A673 (cell line): ENCODE results near the gene MAST4. TPM values are rescaled to one million over a fixed set of nuclear protein-coding genes. Genes with fewer than 3 reads are reported as not detected.

Experiments used
- BruUV-seq: library from RNA; stranded (reverse); fragments of 400-500 nt; replicated peaks from 2 replicates; lab custom pipeline; 2021; lab: Mats Ljungman, UMichigan
- CTCF ChIA-PET: fragments of 300-600 bp; sonication (Branson Sonifier 250); formaldehyde crosslinking; loops from one replicate; lab custom pipeline; 2022; ENCODE audit warnings: antibody characterized with exemption; lab: Charles Lee
- POLR2A ChIA-PET: fragments of 300-600 bp; sonication (Branson Sonifier 250); formaldehyde crosslinking; loops from one replicate; lab custom pipeline; 2022; ENCODE audit warnings: antibody characterized with exemption; ENCODE audit not compliant: low non-redundant PET; lab: Charles Lee
- DNase-seq: peaks from one replicate; pipeline ENCODE4 v3.0.0-alpha.2; 2015; ENCODE audit warnings: low spot score
- H3K27ac ChIP-seq: fragments of 200-600 bp; sonication (generic); 2 replicates; pipeline ENCODE4 v1.5.1; 2016; ENCODE audit warnings: mixed run types, low read depth, mild to moderate bottlenecking, mixed read lengths, antibody characterized with exemption, low read length; ENCODE audit not compliant: poor library complexity, severe bottlenecking
- H3K27me3 ChIP-seq: fragments of 200-600 bp; sonication (generic); replicated peaks from 2 replicates; pipeline ENCODE4 v1.6.1; 2017; ENCODE audit warnings: mixed run types, low read depth, mild to moderate bottlenecking, mixed read lengths, antibody characterized with exemption, low read length; ENCODE audit not compliant: insufficient read depth, poor library complexity
- H3K36me3 ChIP-seq: fragments of 200-600 bp; sonication (generic); 2 replicates; pipeline ENCODE4 v1.6.1; 2016; ENCODE audit warnings: mixed run types, mild to moderate bottlenecking, mixed read lengths, antibody characterized with exemption, low read length; ENCODE audit not compliant: insufficient read depth, poor library complexity, severe bottlenecking
- H3K4me1 ChIP-seq: fragments of 200-600 bp; sonication (generic); 2 replicates; pipeline ENCODE4 v1.6.1; 2017; ENCODE audit warnings: mixed run types, mild to moderate bottlenecking, mixed read lengths, antibody characterized with exemption, low read length; ENCODE audit not compliant: insufficient read depth, poor library complexity, severe bottlenecking
- H3K4me3 ChIP-seq: fragments of 200-600 bp; sonication (generic); 2 replicates; pipeline ENCODE4 v1.5.1; 2016; ENCODE audit warnings: low read depth, mixed run types, mild to moderate bottlenecking, mixed read lengths, low read length; ENCODE audit not compliant: poor library complexity, severe bottlenecking
- H3K9me3 ChIP-seq: fragments of 200-600 bp; sonication (generic); 2 replicates; pipeline ENCODE4 v1.6.1; 2016; ENCODE audit warnings: mixed run types, low read depth, mild to moderate bottlenecking, mixed read lengths, antibody characterized with exemption, low read length; ENCODE audit not compliant: poor library complexity, severe bottlenecking
- EZH2 ChIP-seq: fragments of 200-600 bp; sonication (generic); IDR thresholded peaks from 2 replicates; pipeline ENCODE4 v1.6.1; 2017; ENCODE audit warnings: borderline replicate concordance, low read depth, mild to moderate bottlenecking, mixed read lengths, antibody characterized with exemption, low read length; ENCODE audit not compliant: poor library complexity, severe bottlenecking
- intact Hi-C: fragments of 100-400 bp; cut with micrococcal nuclease; formaldehyde crosslinking; loops from one replicate; pipeline ENCODE4 v1.10.0; 2022; ENCODE audit not compliant: unreplicated experiment
- total RNA-seq: library from RNA; stranded (reverse); gene quantifications from 2 replicates; pipeline ENCODE4 v1.2.3, GENCODE V29; 2021
- TF ChIP-seq, protein P1 (sequence below): fragments of 300-800, 200-600 bp; sonication (generic); conservative IDR thresholded peaks from 2 replicates; pipeline ENCODE4 v1.5.1; 2017; ENCODE audit warnings: low read depth, mild to moderate bottlenecking, antibody characterized with exemption, low read length, moderate library complexity, mixed read lengths

Gene MAST4
- total RNA-seq, 1 experiment from 2014 or later, result 4.5 TPM

DNA sequence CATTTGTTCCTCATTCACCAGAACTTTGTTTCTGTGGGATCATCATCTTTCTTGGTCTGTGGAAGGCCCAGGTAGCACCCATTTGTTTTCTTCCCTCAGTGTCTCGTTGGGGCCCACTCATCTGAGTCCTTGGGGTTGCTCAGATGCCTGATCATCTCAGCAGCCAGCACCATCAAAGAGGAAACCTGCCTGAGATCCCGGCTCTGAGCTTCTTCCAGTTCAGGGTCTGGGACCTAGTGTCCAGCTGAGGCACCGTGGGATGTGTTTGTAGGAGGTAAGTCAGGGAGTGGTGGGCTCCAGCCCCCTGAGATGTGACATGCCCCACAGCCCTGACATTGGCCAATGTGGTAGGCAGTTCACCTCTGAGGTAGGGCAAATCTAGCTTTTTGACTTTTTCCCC, 609.8 kb downstream of the MAST4 start:
- no TSS peak for BruUV-seq
- POLR2A ChIA-PET, result no interaction called here
- TF ChIP-seq, protein P1, sequence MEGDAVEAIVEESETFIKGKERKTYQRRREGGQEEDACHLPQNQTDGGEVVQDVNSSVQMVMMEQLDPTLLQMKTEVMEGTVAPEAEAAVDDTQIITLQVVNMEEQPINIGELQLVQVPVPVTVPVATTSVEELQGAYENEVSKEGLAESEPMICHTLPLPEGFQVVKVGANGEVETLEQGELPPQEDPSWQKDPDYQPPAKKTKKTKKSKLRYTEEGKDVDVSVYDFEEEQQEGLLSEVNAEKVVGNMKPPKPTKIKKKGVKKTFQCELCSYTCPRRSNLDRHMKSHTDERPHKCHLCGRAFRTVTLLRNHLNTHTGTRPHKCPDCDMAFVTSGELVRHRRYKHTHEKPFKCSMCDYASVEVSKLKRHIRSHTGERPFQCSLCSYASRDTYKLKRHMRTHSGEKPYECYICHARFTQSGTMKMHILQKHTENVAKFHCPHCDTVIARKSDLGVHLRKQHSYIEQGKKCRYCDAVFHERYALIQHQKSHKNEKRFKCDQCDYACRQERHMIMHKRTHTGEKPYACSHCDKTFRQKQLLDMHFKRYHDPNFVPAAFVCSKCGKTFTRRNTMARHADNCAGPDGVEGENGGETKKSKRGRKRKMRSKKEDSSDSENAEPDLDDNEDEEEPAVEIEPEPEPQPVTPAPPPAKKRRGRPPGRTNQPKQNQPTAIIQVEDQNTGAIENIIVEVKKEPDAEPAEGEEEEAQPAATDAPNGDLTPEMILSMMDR, result no peak
- TF ChIP-seq EZH2, result no peak
- no peaks in the 10 kb centered on the region for H3K36me3 ChIP-seq
- intact Hi-C loops, result loop anchor here (5.0 kb wide), 1 partner anchor 399 kb away; no protein-coding TSS in a partner anchor
- H3K9me3 ChIP-seq, result no peaks in the 10 kb centered on the region
- H3K4me3 ChIP-seq, result no peak overlapping the region
- H3K27me3 ChIP-seq, result no peaks in the 10 kb centered on the region
- no peak for DNase-seq
- H3K4me1 ChIP-seq, result no peaks in the 10 kb centered on the region
- no peak overlapping the region for H3K27ac ChIP-seq
- CTCF ChIA-PET, result no interaction called here

DNA sequence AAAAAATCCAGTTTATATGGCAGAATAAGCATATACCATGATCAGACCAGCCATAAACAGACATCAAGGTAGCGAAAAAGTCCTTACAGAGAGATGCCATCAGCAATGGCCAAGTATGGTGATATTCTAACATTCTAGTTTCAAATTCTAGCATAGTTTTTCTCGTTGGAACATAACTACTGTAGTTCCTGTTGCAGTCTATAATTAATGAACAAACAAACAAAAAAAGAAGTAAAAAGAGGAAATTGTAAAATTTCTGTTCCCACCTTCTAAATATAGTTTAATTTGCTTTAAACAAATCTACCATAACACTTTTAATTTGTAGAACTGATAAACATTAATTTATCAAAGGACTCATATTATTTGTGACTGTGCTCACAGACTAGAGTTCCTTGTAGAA, 610.3 kb downstream of the MAST4 start:
- no peak for TF ChIP-seq EZH2
- TF ChIP-seq, protein P1, result no peak
- no peaks in the 10 kb centered on the region for H3K4me1 ChIP-seq
- CTCF ChIA-PET, result no interaction called here
- BruUV-seq, result no TSS peak
- no peak overlapping the region for H3K4me3 ChIP-seq
- POLR2A ChIA-PET, result no interaction called here
- H3K9me3 ChIP-seq, result no peaks in the 10 kb centered on the region
- H3K36me3 ChIP-seq, result no peaks in the 10 kb centered on the region
- no peak for DNase-seq
- intact Hi-C loops, result loop anchor here (5.0 kb wide), 1 partner anchor 399 kb away; no protein-coding TSS in a partner anchor
- no peaks in the 10 kb centered on the region for H3K27me3 ChIP-seq
- no peak overlapping the region for H3K27ac ChIP-seq

DNA sequence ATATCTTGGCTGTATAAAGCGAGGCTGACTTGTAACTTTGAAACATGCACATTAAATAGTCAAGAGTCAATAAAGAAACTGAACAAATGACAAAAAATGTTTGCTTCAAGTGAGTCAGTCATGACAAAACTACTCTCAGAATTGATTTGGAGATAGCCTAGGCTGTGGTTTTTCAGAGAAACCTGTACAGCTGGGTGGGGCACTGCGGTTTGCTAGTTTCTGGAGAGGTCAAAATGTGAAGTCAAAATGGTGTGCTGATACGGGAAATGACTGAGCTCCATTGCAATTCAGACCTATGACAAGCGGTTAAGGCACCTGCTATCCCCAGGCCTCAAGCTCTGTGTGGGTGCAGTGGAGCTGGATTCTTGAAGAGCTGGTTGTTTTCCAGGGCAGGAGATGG, 610.7 kb downstream of the MAST4 start:
- CTCF ChIA-PET, result no interaction called here
- POLR2A ChIA-PET, result no interaction called here
- no TSS peak for BruUV-seq
- no peak overlapping the region for H3K27ac ChIP-seq
- no peak for DNase-seq
- no peaks in the 10 kb centered on the region for H3K36me3 ChIP-seq
- no peak overlapping the region for H3K4me3 ChIP-seq
- H3K9me3 ChIP-seq, result no peaks in the 10 kb centered on the region
- TF ChIP-seq, protein P1, result no peak
- intact Hi-C loops, result loop anchor here (5.0 kb wide), 1 partner anchor 400 kb away; no protein-coding TSS in a partner anchor
- H3K27me3 ChIP-seq, result no peaks in the 10 kb centered on the region
- no peaks in the 10 kb centered on the region for H3K4me1 ChIP-seq
